ENCODE data around the gene AMBP. TPM values are rescaled to one million over a fixed set of nuclear protein-coding genes. Genes with fewer than 3 reads are reported as not detected.

The AMBP gene
- total and polyA plus RNA-seq, 2 of the 13 experiments (the other 11 are each of a cell fraction or from before 2014, with no cell fraction given): 1,510 to 2,580 TPM

DNA sequence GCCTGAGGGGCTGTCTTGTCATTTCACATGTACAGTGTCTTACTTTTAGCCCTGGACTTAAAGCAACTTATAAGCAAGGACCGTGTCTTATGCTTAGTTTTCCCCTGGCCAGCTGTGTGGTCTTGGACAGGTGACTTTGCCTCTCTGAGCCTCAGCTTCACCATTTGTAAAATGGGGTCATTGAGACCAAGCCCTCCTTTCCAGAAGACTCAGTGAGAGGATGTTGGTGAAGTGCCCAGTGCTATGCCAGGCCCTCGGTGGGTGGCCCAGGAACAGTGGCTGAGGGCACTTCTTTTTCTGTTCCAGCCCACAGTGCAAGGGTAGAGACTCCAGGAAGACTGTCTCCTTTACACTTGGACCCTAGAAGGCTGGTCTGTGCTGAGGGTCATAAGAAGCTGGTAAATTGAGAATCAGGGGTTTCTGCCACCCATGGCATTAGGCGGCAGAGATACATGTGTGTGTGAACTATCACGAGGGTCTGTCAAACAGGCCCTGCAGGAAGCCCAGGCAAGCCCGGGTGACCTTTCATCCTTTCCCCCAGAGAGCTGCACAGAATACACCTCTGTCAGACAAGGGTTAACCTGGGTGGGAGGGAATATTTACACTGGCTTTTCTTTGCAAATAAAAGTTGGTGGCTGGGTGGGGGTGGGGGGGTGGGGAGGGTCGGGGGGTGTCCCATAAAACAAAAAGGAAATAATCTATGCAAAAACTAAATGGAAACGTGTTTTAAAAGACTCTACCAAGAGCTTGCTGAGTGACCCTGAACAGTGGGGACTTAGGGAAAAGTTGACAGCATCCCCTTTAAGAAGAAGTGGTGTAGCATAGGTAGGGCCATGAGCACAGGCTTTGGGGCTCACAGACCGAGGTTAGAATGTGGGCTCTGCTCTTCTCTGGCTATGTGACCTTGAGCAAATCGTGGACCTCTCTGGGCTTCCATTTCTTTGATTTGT is 41.4 kb upstream of the AMBP start (continued):
- TF ChIP-seq, protein P1, sequence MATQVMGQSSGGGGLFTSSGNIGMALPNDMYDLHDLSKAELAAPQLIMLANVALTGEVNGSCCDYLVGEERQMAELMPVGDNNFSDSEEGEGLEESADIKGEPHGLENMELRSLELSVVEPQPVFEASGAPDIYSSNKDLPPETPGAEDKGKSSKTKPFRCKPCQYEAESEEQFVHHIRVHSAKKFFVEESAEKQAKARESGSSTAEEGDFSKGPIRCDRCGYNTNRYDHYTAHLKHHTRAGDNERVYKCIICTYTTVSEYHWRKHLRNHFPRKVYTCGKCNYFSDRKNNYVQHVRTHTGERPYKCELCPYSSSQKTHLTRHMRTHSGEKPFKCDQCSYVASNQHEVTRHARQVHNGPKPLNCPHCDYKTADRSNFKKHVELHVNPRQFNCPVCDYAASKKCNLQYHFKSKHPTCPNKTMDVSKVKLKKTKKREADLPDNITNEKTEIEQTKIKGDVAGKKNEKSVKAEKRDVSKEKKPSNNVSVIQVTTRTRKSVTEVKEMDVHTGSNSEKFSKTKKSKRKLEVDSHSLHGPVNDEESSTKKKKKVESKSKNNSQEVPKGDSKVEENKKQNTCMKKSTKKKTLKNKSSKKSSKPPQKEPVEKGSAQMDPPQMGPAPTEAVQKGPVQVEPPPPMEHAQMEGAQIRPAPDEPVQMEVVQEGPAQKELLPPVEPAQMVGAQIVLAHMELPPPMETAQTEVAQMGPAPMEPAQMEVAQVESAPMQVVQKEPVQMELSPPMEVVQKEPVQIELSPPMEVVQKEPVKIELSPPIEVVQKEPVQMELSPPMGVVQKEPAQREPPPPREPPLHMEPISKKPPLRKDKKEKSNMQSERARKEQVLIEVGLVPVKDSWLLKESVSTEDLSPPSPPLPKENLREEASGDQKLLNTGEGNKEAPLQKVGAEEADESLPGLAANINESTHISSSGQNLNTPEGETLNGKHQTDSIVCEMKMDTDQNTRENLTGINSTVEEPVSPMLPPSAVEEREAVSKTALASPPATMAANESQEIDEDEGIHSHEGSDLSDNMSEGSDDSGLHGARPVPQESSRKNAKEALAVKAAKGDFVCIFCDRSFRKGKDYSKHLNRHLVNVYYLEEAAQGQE (IDR thresholded peaks at IDR 0.05; ENCODE audit: borderline replicate concordance in 1 of 2, low read depth in 1 of 2, low read length in 2 of 2): 0 out of 4 replicates have a peak, but pooled peaks of 1 of the 2 experiments have one; percentile 9
- TF ChIP-seq HNRNPL (IDR thresholded peaks at IDR 0.05; ENCODE audit: low read depth, low read length): 0 out of 2 replicates have a peak, but pooled peaks have one; percentile 30
- TF ChIP-seq, protein P2, sequence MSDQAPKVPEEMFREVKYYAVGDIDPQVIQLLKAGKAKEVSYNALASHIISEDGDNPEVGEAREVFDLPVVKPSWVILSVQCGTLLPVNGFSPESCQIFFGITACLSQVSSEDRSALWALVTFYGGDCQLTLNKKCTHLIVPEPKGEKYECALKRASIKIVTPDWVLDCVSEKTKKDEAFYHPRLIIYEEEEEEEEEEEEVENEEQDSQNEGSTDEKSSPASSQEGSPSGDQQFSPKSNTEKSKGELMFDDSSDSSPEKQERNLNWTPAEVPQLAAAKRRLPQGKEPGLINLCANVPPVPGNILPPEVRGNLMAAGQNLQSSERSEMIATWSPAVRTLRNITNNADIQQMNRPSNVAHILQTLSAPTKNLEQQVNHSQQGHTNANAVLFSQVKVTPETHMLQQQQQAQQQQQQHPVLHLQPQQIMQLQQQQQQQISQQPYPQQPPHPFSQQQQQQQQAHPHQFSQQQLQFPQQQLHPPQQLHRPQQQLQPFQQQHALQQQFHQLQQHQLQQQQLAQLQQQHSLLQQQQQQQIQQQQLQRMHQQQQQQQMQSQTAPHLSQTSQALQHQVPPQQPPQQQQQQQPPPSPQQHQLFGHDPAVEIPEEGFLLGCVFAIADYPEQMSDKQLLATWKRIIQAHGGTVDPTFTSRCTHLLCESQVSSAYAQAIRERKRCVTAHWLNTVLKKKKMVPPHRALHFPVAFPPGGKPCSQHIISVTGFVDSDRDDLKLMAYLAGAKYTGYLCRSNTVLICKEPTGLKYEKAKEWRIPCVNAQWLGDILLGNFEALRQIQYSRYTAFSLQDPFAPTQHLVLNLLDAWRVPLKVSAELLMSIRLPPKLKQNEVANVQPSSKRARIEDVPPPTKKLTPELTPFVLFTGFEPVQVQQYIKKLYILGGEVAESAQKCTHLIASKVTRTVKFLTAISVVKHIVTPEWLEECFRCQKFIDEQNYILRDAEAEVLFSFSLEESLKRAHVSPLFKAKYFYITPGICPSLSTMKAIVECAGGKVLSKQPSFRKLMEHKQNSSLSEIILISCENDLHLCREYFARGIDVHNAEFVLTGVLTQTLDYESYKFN (CRISPR knock-in tag; conservative IDR thresholded peaks at IDR 0.05): peak; percentile 79
- no peak for TF ChIP-seq HCFC1 (IDR thresholded peaks at IDR 0.05; ENCODE audit: low read depth, low read length)
- TF ChIP-seq, protein P3, sequence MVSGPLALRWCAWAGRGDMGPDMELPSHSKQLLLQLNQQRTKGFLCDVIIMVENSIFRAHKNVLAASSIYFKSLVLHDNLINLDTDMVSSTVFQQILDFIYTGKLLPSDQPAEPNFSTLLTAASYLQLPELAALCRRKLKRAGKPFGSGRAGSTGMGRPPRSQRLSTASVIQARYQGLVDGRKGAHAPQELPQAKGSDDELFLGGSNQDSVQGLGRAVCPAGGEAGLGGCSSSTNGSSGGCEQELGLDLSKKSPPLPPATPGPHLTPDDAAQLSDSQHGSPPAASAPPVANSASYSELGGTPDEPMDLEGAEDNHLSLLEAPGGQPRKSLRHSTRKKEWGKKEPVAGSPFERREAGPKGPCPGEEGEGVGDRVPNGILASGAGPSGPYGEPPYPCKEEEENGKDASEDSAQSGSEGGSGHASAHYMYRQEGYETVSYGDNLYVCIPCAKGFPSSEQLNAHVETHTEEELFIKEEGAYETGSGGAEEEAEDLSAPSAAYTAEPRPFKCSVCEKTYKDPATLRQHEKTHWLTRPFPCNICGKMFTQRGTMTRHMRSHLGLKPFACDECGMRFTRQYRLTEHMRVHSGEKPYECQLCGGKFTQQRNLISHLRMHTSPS (CRISPR knock-in tag; IDR thresholded peaks at IDR 0.05; ENCODE audit: low read depth): peak; percentile 22; the same call in 1 of the 2 replicates
- TF ChIP-seq RFX3 (CRISPR knock-in tag; IDR thresholded peaks at IDR 0.05): no peak
- TF ChIP-seq GATA4 (IDR thresholded peaks at IDR 0.05; ENCODE audit: borderline replicate concordance, low read depth): 0 out of 2 replicates have a peak, but pooled peaks have one; percentile 43
- TF ChIP-seq, protein P4, sequence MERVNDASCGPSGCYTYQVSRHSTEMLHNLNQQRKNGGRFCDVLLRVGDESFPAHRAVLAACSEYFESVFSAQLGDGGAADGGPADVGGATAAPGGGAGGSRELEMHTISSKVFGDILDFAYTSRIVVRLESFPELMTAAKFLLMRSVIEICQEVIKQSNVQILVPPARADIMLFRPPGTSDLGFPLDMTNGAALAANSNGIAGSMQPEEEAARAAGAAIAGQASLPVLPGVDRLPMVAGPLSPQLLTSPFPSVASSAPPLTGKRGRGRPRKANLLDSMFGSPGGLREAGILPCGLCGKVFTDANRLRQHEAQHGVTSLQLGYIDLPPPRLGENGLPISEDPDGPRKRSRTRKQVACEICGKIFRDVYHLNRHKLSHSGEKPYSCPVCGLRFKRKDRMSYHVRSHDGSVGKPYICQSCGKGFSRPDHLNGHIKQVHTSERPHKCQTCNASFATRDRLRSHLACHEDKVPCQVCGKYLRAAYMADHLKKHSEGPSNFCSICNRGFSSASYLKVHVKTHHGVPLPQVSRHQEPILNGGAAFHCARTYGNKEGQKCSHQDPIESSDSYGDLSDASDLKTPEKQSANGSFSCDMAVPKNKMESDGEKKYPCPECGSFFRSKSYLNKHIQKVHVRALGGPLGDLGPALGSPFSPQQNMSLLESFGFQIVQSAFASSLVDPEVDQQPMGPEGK (CRISPR knock-in tag; IDR thresholded peaks at IDR 0.05): peak; percentile 93
- TF ChIP-seq, protein P5, sequence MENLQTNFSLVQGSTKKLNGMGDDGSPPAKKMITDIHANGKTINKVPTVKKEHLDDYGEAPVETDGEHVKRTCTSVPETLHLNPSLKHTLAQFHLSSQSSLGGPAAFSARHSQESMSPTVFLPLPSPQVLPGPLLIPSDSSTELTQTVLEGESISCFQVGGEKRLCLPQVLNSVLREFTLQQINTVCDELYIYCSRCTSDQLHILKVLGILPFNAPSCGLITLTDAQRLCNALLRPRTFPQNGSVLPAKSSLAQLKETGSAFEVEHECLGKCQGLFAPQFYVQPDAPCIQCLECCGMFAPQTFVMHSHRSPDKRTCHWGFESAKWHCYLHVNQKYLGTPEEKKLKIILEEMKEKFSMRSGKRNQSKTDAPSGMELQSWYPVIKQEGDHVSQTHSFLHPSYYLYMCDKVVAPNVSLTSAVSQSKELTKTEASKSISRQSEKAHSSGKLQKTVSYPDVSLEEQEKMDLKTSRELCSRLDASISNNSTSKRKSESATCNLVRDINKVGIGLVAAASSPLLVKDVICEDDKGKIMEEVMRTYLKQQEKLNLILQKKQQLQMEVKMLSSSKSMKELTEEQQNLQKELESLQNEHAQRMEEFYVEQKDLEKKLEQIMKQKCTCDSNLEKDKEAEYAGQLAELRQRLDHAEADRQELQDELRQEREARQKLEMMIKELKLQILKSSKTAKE (CRISPR knock-in tag; IDR thresholded peaks at IDR 0.05; ENCODE audit: borderline replicate concordance): 0 out of 2 replicates have a peak, but pooled peaks have one; percentile 16
